Sigmoid colon (tissue), 7 donors: ENCODE results near the gene GRIK4. TPM values are rescaled to one million over a fixed set of nuclear protein-coding genes. Genes with fewer than 3 reads are reported as not detected.

Experiments used
- DNase-seq: peaks from one replicate; pipeline ENCODE4 v3.0.0-alpha.2; 2019
- H3K27ac ChIP-seq, 4 donors: fragments of 200-600 bp; sonication (generic); one replicate each; pipeline ENCODE4 v1.5.1; 2016 to 2019; ENCODE audit warnings: mild to moderate bottlenecking in 1 of 4
- H3K27me3 ChIP-seq, 3 donors: fragments of 200-600 bp; sonication (generic); one replicate each; pipeline ENCODE4 v1.5.1; 2019; ENCODE audit warnings: mild to moderate bottlenecking in 1 of 3
- H3K36me3 ChIP-seq, 4 donors: fragments of 200-600 bp; sonication (generic); one replicate each; pipeline ENCODE4 v1.5.1; 2016 to 2019
- H3K4me1 ChIP-seq, 4 donors: fragments of 200-600 bp; sonication (generic); one replicate each; pipeline ENCODE4 v1.5.1; 2017 to 2019
- H3K4me3 ChIP-seq, 4 donors: fragments of 200-600 bp; sonication (generic); one replicate each; pipeline ENCODE4 v1.5.1; 2017 to 2019; ENCODE audit warnings: mild to moderate bottlenecking in 2 of 4, moderate library complexity in 1 of 4
- H3K9me3 ChIP-seq, 4 donors: fragments of 200-600 bp in 3 of 4; sonication (generic) in 3 of 4; one replicate each; pipeline versions ENCODE4 v1.5.1 to v1.6.1; 2013 to 2019
- EP300 ChIP-seq, 4 donors: sonication (generic); formaldehyde crosslinking; IDR thresholded peaks; one replicate each; pipeline ENCODE4 v1.6.1; 2017; ENCODE audit warnings: antibody characterized with exemption in 4 of 4
- POLR2A ChIP-seq, 2 donors: fragments of 450-650 bp; IDR thresholded peaks; one replicate each; pipeline ENCODE4 v1.6.1; 2016; ENCODE audit warnings: antibody characterized with exemption in 2 of 2, mild to moderate bottlenecking in 2 of 2, moderate library complexity in 2 of 2
- POLR2AphosphoS5 ChIP-seq, 4 donors: sonication (generic); formaldehyde crosslinking; IDR thresholded peaks; one replicate each; pipeline ENCODE4 v1.6.1; 2017; ENCODE audit warnings: antibody characterized with exemption in 4 of 4
- WGBS, 2 donors: extraction: QIAGEN DNeasy Blood & Tissue Kit; methylation state at CpG; one replicate each; pipeline ENCODE4 v1.1.7; 2013; 5-methylcytosine and 5-hydroxymethylcytosine counted together
- intact Hi-C: fragments of 100-400 bp; cut with DNase I; formaldehyde crosslinking; loops from one replicate; pipeline ENCODE4 v1.15.1; 2023
- polyA plus RNA-seq, 3 donors: library from polyadenylated mRNA; stranded (reverse); fragments of 200-250 nt; gene quantifications; one replicate each; pipeline ENCODE4 v1.2.3, GENCODE V29; 2013
- total RNA-seq, 4 donors: library from RNA; depleted of rRNA; stranded (reverse); fragments of >200 nt; gene quantifications; one replicate each; pipeline ENCODE4 v1.1.0, GENCODE V29; 2016
- TF ChIP-seq, protein P1 (sequence below), 4 experiments: fragments of 450-650 bp in 3 of 4; fragments of 200-600 bp in 1 of 4; IDR thresholded peaks; one replicate each; pipeline ENCODE4 v1.5.1; 2016 to 2019; ENCODE audit warnings: antibody characterized with exemption in 4 of 4, mild to moderate bottlenecking in 3 of 4, moderate library complexity in 2 of 4
- donor health status: healthy with polysubstance abuse.
- donor health status: Bipolar disorder and iron deficiency.
- donor health status: healthy.

GRIK4 gene, protein sequence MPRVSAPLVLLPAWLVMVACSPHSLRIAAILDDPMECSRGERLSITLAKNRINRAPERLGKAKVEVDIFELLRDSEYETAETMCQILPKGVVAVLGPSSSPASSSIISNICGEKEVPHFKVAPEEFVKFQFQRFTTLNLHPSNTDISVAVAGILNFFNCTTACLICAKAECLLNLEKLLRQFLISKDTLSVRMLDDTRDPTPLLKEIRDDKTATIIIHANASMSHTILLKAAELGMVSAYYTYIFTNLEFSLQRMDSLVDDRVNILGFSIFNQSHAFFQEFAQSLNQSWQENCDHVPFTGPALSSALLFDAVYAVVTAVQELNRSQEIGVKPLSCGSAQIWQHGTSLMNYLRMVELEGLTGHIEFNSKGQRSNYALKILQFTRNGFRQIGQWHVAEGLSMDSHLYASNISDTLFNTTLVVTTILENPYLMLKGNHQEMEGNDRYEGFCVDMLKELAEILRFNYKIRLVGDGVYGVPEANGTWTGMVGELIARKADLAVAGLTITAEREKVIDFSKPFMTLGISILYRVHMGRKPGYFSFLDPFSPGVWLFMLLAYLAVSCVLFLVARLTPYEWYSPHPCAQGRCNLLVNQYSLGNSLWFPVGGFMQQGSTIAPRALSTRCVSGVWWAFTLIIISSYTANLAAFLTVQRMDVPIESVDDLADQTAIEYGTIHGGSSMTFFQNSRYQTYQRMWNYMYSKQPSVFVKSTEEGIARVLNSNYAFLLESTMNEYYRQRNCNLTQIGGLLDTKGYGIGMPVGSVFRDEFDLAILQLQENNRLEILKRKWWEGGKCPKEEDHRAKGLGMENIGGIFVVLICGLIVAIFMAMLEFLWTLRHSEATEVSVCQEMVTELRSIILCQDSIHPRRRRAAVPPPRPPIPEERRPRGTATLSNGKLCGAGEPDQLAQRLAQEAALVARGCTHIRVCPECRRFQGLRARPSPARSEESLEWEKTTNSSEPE
- total RNA-seq, result under 1 TPM in 2 of 4 donors, not detected in 2; 0.27 to 0.36 TPM
- under 1 TPM in 1 of 3 donors, not detected in 2; 0.10 TPM for polyA plus RNA-seq

DNA sequence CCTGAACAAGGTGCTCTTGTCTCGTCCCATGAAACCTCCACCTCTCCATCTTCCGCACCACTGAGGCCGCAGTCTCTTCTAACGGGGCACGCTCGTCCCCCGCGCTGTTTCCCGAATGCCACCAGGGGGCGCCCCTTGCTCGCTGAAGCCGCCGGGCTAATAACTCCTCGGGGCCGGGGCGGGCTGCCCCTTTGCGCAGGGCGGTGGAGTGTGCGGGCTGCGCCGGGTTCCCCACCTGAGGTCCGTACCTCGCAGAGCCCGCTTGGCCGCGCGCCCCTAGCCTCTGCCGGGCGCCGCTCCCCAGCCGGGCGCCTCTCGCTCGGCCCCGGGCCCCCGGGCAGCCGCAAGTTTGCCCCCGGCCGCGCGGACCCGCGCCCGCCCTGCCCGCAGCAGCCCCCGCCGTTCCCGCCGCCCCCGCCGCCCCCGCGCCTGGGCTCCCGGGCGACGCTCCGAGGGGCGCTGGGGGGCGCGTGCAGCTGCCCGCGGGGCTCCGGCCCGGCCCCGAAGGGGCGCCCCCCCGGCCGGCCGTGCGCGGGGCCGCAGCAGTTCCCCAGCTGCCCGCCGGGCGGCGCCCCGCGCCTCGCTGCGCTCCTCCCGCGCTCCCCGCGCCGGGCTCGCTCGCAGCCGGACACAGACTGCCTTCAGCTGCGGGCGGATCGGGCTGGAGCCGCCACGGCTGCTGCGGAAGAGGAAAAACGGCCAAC, at the start of gene GRIK4:
Gene GRIK4, plus strand, starts transcription at position 633 of the 704 bp plus-strand sequence. CDS start 148,571 bp downstream, outside the sequence.
- H3K4me1 ChIP-seq, result peaks cover 0 to 7% (median 5%) of the 10 kb centered on the region in 4 donors
- H3K36me3 ChIP-seq, result no peaks in the 10 kb centered on the region
- no peak within 1 kb of the TSS for H3K27ac ChIP-seq
- peaks cover 4 to 12% (median 8%) of the 10 kb centered on the region in 3 donors for H3K27me3 ChIP-seq
- WGBS, 2 donors, result 1% methylated on average over 95 of the region's 95 CpGs
- intact Hi-C loops, result loop anchor here (1.0 to 2.0 kb wide), 5 partner anchors 174 to 684 kb away; no protein-coding TSS in a partner anchor
- H3K4me3 ChIP-seq, result peak within 1 kb of the TSS in 3 of 4 donors; percentile 44 to 55 (median 55)
- H3K9me3 ChIP-seq, result no peaks in the 10 kb centered on the region
- DNase-seq, result peak; percentile 91
- TF ChIP-seq EP300 (IDR thresholded peaks at IDR 0.05) (no peak), POLR2A (IDR thresholded peaks at IDR 0.05) (no peak), POLR2AphosphoS5 (IDR thresholded peaks at IDR 0.05) (peak in 1 of 4 donors; percentile 16)
- TF ChIP-seq, protein P1, sequence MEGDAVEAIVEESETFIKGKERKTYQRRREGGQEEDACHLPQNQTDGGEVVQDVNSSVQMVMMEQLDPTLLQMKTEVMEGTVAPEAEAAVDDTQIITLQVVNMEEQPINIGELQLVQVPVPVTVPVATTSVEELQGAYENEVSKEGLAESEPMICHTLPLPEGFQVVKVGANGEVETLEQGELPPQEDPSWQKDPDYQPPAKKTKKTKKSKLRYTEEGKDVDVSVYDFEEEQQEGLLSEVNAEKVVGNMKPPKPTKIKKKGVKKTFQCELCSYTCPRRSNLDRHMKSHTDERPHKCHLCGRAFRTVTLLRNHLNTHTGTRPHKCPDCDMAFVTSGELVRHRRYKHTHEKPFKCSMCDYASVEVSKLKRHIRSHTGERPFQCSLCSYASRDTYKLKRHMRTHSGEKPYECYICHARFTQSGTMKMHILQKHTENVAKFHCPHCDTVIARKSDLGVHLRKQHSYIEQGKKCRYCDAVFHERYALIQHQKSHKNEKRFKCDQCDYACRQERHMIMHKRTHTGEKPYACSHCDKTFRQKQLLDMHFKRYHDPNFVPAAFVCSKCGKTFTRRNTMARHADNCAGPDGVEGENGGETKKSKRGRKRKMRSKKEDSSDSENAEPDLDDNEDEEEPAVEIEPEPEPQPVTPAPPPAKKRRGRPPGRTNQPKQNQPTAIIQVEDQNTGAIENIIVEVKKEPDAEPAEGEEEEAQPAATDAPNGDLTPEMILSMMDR (IDR thresholded peaks at IDR 0.05), result peak; percentile 73 to 88 (median 86)

DNA sequence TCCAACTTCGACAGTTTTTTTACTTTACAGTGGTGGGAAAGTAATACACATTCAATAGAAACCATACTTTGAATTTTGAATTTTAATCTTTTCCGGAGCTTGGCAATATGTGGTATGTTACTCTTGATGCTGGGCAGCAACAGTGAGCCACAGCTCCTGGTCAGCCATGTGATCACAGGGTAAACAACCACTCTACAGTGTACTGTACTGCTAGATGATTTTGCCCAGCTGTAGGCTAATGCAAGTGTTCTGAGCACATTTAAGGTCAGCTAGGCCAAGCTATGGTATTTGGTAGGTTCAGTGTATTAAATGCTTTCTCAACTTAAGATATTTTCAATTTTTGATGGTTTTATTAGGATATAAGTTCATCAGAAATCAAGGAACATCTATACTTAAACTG, 48.7 kb upstream of the GRIK4 start:
- 95 to 96% methylated on average over 2 of the region's 2 CpGs for WGBS, 2 donors
- H3K36me3 ChIP-seq, result peaks cover 20 to 97% (median 38%) of the 10 kb centered on the region in 4 donors

DNA sequence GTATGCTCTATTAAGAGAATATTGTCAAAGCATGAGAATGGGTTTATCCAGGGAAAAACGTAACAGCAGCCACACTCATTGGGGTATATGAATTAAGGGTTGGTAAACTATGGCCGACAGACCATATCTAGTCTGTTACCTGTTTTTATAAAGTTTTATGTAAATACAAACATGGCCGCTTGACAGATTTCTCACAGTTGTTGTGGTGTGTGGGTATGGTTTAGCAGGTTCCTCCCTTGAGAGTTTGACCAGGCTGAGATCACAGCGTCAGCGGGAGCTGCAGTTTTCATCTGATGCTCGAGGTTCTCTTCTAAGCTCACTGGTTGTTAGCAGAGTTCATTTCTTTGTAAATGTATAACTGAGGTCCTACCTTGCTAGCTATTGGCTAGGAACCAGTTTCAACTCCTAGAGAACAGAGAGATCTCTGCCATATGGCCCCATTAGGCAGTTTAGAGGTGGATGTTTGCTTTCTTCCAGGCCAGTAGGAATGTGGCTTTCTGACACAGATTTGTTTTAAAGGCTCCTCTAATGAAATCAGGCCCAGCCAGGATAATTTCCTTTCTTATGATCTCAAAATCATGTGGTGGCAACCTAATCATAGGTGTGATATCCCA, 45.5 kb upstream of the GRIK4 start:
- peaks cover 18 to 96% (median 31%) of the 10 kb centered on the region in 4 donors for H3K36me3 ChIP-seq
- no peaks in the 10 kb centered on the region for H3K27me3 ChIP-seq
- peaks cover 0 to 10% (median 2%) of the 10 kb centered on the region in 4 donors for H3K4me1 ChIP-seq
- intact Hi-C loops, result no loop called here
- no peaks in the 10 kb centered on the region for H3K9me3 ChIP-seq
- DNase-seq, result no peak
- H3K4me3 ChIP-seq, result no peak overlapping the region
- WGBS, 2 donors, result 82 to 93% methylated on average over 6 of the region's 6 CpGs
- no peak overlapping the region for H3K27ac ChIP-seq
- TF ChIP-seq POLR2A (IDR thresholded peaks at IDR 0.05) (no peak), POLR2AphosphoS5 (IDR thresholded peaks at IDR 0.05) (no peak), EP300 (IDR thresholded peaks at IDR 0.05) (no peak)
- TF ChIP-seq, protein P1 (IDR thresholded peaks at IDR 0.05), result no peak

More for the DNA sequence above, 48.7 kb upstream of the GRIK4 start:
- H3K4me3 ChIP-seq, result no peak overlapping the region
- H3K4me1 ChIP-seq, result no peaks in the 10 kb centered on the region
- intact Hi-C loops, result no loop called here
- H3K9me3 ChIP-seq, result no peaks in the 10 kb centered on the region
- TF ChIP-seq POLR2A (IDR thresholded peaks at IDR 0.05) (no peak), EP300 (IDR thresholded peaks at IDR 0.05) (no peak), POLR2AphosphoS5 (IDR thresholded peaks at IDR 0.05) (no peak)
- TF ChIP-seq, protein P1 (IDR thresholded peaks at IDR 0.05), result no peak
- no peak for DNase-seq
- H3K27ac ChIP-seq, result no peak overlapping the region
- H3K27me3 ChIP-seq, result no peaks in the 10 kb centered on the region

DNA sequence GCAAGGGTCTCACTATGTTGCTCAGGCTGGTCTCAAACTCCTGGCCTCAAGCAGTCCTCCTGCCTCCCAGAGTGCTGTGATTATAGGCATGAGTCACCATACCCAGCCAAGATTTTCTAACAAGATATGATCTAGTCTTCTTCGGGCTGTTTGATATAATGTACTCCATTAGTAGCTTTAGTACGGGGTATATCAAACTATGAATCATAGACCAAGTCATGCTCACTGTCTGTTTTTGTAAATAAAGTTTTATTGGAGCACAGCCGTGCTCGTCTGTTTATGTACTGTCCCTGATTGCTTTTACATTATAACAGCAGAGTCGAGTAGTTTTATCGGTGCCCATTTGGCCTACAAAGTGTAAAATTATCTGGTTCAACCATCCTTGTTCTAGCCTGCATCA, 43.9 kb upstream of the GRIK4 start:
- Histone ChIP-seq H3K27ac (no peak overlapping the region), H3K36me3 (peaks cover 6 to 86% (median 18%) of the 10 kb centered on the region in 4 donors), H3K4me3 (no peak overlapping the region), H3K27me3 (no peaks in the 10 kb centered on the region), H3K9me3 (no peaks in the 10 kb centered on the region), H3K4me1 (peaks cover 0 to 14% (median 2%) of the 10 kb centered on the region in 4 donors)
- TF ChIP-seq POLR2AphosphoS5 (IDR thresholded peaks at IDR 0.05) (no peak), POLR2A (IDR thresholded peaks at IDR 0.05) (no peak), EP300 (IDR thresholded peaks at IDR 0.05) (no peak)
- TF ChIP-seq, protein P1 (IDR thresholded peaks at IDR 0.05), result no peak
- 84 to 89% methylated on average over 6 of the region's 6 CpGs for WGBS, 2 donors
- DNase-seq, result no peak
- intact Hi-C loops, result no loop called here
